ENCODE results near the gene TC2N.

GRCh38 chr14:91742621-91743304 is 124.6 kb downstream of the TC2N start:
- no peak for TF ChIP-seq CTCF (IDR thresholded peaks at IDR 0.05)
- no peak for TF ChIP-seq POLR2A (IDR thresholded peaks at IDR 0.05)
- TF ChIP-seq EP300 (IDR thresholded peaks at IDR 0.05): no peak
